HepG2 (cell line): ENCODE data around the gene TST. TPM values are rescaled to one million over a fixed set of nuclear protein-coding genes. Genes with fewer than 3 reads are reported as not detected.

Experiments used
- BHLHE40 ChIP-seq: IDR thresholded peaks from 2 replicates; pipeline ENCODE4 v1.6.1; 2011; ENCODE audit warnings: low read length, improper control_type of control experiment
- FOSL2 ChIP-seq: sonication (generic); formaldehyde crosslinking; IDR thresholded peaks from 2 replicates; pipeline ENCODE4 v1.4.0; 2020; ENCODE audit warnings: missing genetic modification reagents
- GATAD1 ChIP-seq: IDR thresholded peaks from 2 replicates; pipeline ENCODE4 v1.6.1; 2016; ENCODE audit warnings: missing genetic modification reagents, missing compliant biosample characterization
- HOXA3 ChIP-seq: sonication (generic); formaldehyde crosslinking; IDR thresholded peaks from 2 replicates; pipeline ENCODE4 v1.5.0; 2020; ENCODE audit warnings: missing genetic modification reagents
- KDM2A ChIP-seq: sonication (generic); formaldehyde crosslinking; IDR thresholded peaks from 2 replicates; pipeline ENCODE4 v1.4.0; 2020; ENCODE audit warnings: low read depth, missing genetic modification reagents, borderline replicate concordance
- MAX ChIP-seq: IDR thresholded peaks from 2 replicates; pipeline ENCODE4 v1.6.1; 2012; ENCODE audit warnings: inconsistent platforms
- MAZ ChIP-seq, 2 experiments: sonication (generic) in 1 of 2; formaldehyde crosslinking in 1 of 2; IDR thresholded peaks; 2 replicates each; pipeline versions ENCODE4 v1.5.0 to v1.6.1; 2012 to 2020; ENCODE audit warnings: low read depth in 2 of 2, mild to moderate bottlenecking in 2 of 2, borderline replicate concordance in 1 of 2, improper control_type of control experiment in 1 of 2, low read length in 1 of 2, missing genetic modification reagents in 1 of 2, moderate library complexity in 1 of 2
- MED1 ChIP-seq: sonication (generic); formaldehyde crosslinking; IDR thresholded peaks from 2 replicates; pipeline ENCODE4 v1.4.0; 2020; ENCODE audit warnings: missing genetic modification reagents
- MXD3 ChIP-seq: IDR thresholded peaks from 2 replicates; pipeline ENCODE4 v1.6.1; 2016; ENCODE audit warnings: mild to moderate bottlenecking, missing biosample characterization, missing genetic modification reagents
- NCOA5 ChIP-seq: sonication (generic); formaldehyde crosslinking; IDR thresholded peaks from 2 replicates; pipeline ENCODE4 v1.4.0; 2020; ENCODE audit warnings: missing genetic modification reagents
- NR2F1 ChIP-seq, 2 experiments: fragments of 450-650 bp in 1 of 2; formaldehyde crosslinking in 1 of 2; IDR thresholded peaks; 2 replicates each; pipeline versions ENCODE4 v1.5.0 to v1.6.1; 2016 to 2020; ENCODE audit warnings: mild to moderate bottlenecking in 1 of 2, missing compliant biosample characterization in 1 of 2, missing genetic modification reagents in 1 of 2, moderate library complexity in 1 of 2
- SAP130 ChIP-seq: IDR thresholded peaks from 2 replicates; pipeline ENCODE4 v1.6.1; 2016; ENCODE audit warnings: low read depth
- SPEN ChIP-seq: sonication (generic); formaldehyde crosslinking; IDR thresholded peaks from 2 replicates; pipeline ENCODE4 v1.5.1; 2020; ENCODE audit warnings: low read depth, mild to moderate bottlenecking, missing genetic modification reagents
- THAP11 ChIP-seq: IDR thresholded peaks from 2 replicates; pipeline ENCODE4 v1.6.1; 2016; ENCODE audit warnings: missing biosample characterization, missing genetic modification reagents
- ZFP91 ChIP-seq: sonication (generic); formaldehyde crosslinking; IDR thresholded peaks from 2 replicates; pipeline ENCODE4 v1.9.0; 2022; ENCODE audit warnings: missing genetic modification reagents, mild to moderate bottlenecking, borderline replicate concordance
- ZNF225 ChIP-seq: sonication (generic); formaldehyde crosslinking; IDR thresholded peaks from 2 replicates; pipeline ENCODE4 v1.4.0; 2020; ENCODE audit warnings: mild to moderate bottlenecking, missing genetic modification reagents
- ZNF574 ChIP-seq: sonication (generic); formaldehyde crosslinking; IDR thresholded peaks from 2 replicates; pipeline ENCODE4 v1.4.0; 2020; ENCODE audit warnings: missing genetic modification reagents
- polyA plus RNA-seq, 8 experiments: library from polyadenylated mRNA; depleted of rRNA in 3 of 8; stranded (reverse) in 7 of 8; unstranded in 1 of 8; fragments of >200 nt; fragmentation: Illumina TruSeq in 4 of 8; extraction: Trizol in 4 of 8; gene quantifications; 2 replicates each; pipeline versions ENCODE4 v1.2.1 to v1.2.3, GENCODE V29; 2011 to 2016; ENCODE audit warnings: low read depth in 4 of 8, missing spikeins in 1 of 8, mixed read lengths in 1 of 8; ENCODE audit not compliant: insufficient read depth in 1 of 8
- total RNA-seq, 5 experiments: library from RNA; depleted of rRNA; stranded (reverse); fragments of >200 nt; fragmentation: Illumina TruSeq; extraction: Trizol; gene quantifications; 2 replicates each; pipeline ENCODE4 v1.2.3, GENCODE V29; 2016; ENCODE audit warnings: low read depth in 1 of 5
- TF ChIP-seq, protein P1 (sequence below): sonication (generic); formaldehyde crosslinking; IDR thresholded peaks from 2 replicates; pipeline ENCODE4 v1.4.0; 2020; ENCODE audit warnings: missing genetic modification reagents
- TF ChIP-seq, protein P2 (sequence below): sonication (generic); formaldehyde crosslinking; IDR thresholded peaks from 2 replicates; pipeline ENCODE4; 2020; ENCODE audit warnings: missing genetic modification reagents, mild to moderate bottlenecking, borderline replicate concordance

The TST gene
- total and polyA plus RNA-seq, 2 of the 13 experiments (the other 11 are each of a cell fraction or from before 2014, with no cell fraction given) = 44.6 to 63.6 TPM

- peak; percentile 79 for TF ChIP-seq ZNF574
- TF ChIP-seq ZNF225 = peak; percentile 29; the same call in 1 of the 2 replicates
- peak; percentile 48; the same call in 1 of the 2 replicates for TF ChIP-seq ZFP91 (CRISPR knock-in tag)
- 0 out of 2 replicates have a peak, but pooled peaks have one; percentile 4 for TF ChIP-seq SPEN (CRISPR knock-in tag)
- 0 out of 2 replicates have a peak, but pooled peaks have one; percentile 24 for TF ChIP-seq SAP130 (CRISPR knock-in tag)
- TF ChIP-seq NR2F1 (CRISPR knock-in tag; IDR thresholded peaks at IDR 0.05) = no peak
- no peak for TF ChIP-seq NCOA5
- no peak for TF ChIP-seq MED1 (CRISPR knock-in tag)
- TF ChIP-seq, protein P1, sequence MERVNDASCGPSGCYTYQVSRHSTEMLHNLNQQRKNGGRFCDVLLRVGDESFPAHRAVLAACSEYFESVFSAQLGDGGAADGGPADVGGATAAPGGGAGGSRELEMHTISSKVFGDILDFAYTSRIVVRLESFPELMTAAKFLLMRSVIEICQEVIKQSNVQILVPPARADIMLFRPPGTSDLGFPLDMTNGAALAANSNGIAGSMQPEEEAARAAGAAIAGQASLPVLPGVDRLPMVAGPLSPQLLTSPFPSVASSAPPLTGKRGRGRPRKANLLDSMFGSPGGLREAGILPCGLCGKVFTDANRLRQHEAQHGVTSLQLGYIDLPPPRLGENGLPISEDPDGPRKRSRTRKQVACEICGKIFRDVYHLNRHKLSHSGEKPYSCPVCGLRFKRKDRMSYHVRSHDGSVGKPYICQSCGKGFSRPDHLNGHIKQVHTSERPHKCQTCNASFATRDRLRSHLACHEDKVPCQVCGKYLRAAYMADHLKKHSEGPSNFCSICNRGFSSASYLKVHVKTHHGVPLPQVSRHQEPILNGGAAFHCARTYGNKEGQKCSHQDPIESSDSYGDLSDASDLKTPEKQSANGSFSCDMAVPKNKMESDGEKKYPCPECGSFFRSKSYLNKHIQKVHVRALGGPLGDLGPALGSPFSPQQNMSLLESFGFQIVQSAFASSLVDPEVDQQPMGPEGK (CRISPR knock-in tag) = peak; percentile 81
- TF ChIP-seq FOSL2 = peak; percentile 35; the same call in 1 of the 2 replicates
- 0 out of 2 replicates have a peak, but pooled peaks have one; percentile 21 for TF ChIP-seq KDM2A (CRISPR knock-in tag)
- TF ChIP-seq MAZ (IDR thresholded peaks at IDR 0.05; ENCODE audit: borderline replicate concordance, low read depth, low read length) = peak; percentile 83; the same call in 1 of the 2 replicates
- no peak for TF ChIP-seq MAZ (CRISPR knock-in tag; IDR thresholded peaks at IDR 0.05; ENCODE audit: low read depth)
- TF ChIP-seq THAP11 (CRISPR knock-in tag) = peak; percentile 20; the same call in 1 of the 2 replicates
- 0 out of 2 replicates have a peak, but pooled peaks have one; percentile 29 for TF ChIP-seq GATAD1 (CRISPR knock-in tag)
- 0 out of 2 replicates have a peak, but pooled peaks have one; percentile 13 for TF ChIP-seq BHLHE40
- peak; percentile 4; the same call in 1 of the 2 replicates for TF ChIP-seq MAX
- TF ChIP-seq, protein P2, sequence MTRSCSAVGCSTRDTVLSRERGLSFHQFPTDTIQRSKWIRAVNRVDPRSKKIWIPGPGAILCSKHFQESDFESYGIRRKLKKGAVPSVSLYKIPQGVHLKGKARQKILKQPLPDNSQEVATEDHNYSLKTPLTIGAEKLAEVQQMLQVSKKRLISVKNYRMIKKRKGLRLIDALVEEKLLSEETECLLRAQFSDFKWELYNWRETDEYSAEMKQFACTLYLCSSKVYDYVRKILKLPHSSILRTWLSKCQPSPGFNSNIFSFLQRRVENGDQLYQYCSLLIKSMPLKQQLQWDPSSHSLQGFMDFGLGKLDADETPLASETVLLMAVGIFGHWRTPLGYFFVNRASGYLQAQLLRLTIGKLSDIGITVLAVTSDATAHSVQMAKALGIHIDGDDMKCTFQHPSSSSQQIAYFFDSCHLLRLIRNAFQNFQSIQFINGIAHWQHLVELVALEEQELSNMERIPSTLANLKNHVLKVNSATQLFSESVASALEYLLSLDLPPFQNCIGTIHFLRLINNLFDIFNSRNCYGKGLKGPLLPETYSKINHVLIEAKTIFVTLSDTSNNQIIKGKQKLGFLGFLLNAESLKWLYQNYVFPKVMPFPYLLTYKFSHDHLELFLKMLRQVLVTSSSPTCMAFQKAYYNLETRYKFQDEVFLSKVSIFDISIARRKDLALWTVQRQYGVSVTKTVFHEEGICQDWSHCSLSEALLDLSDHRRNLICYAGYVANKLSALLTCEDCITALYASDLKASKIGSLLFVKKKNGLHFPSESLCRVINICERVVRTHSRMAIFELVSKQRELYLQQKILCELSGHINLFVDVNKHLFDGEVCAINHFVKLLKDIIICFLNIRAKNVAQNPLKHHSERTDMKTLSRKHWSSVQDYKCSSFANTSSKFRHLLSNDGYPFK (CRISPR knock-in tag) = 0 out of 2 replicates have a peak, but pooled peaks have one; percentile 10
- peak; percentile 26; the same call in 1 of the 2 replicates for TF ChIP-seq MXD3 (CRISPR knock-in tag)
- no peak; the same call in 1 of the 2 replicates for TF ChIP-seq HOXA3 (CRISPR knock-in tag)
- TF ChIP-seq, all 625 proteins: peak for 32
These were observed 41.8 kb downstream of the TST start (continued) for GRCh38 chr22:36977401-36977861.
